ENCODE data around the gene CREBRF.
A peak's percentile ranks its signal among the peaks of the same experiment; 100 is the strongest.

The CREBRF gene

GRCh38 chr5:173078878-173079277 is 22.7 kb downstream of the CREBRF start:
- H3K4me3 ChIP-seq (ENCODE audit: low read depth, low read length) = no peak overlapping the region
- TF ChIP-seq, protein P1, sequence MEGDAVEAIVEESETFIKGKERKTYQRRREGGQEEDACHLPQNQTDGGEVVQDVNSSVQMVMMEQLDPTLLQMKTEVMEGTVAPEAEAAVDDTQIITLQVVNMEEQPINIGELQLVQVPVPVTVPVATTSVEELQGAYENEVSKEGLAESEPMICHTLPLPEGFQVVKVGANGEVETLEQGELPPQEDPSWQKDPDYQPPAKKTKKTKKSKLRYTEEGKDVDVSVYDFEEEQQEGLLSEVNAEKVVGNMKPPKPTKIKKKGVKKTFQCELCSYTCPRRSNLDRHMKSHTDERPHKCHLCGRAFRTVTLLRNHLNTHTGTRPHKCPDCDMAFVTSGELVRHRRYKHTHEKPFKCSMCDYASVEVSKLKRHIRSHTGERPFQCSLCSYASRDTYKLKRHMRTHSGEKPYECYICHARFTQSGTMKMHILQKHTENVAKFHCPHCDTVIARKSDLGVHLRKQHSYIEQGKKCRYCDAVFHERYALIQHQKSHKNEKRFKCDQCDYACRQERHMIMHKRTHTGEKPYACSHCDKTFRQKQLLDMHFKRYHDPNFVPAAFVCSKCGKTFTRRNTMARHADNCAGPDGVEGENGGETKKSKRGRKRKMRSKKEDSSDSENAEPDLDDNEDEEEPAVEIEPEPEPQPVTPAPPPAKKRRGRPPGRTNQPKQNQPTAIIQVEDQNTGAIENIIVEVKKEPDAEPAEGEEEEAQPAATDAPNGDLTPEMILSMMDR (conservative IDR thresholded peaks at IDR 0.05; ENCODE audit: low read depth, low read length) = no peak
- DNase-seq (ENCODE audit: low read depth) = no peak

- H3K4me3 ChIP-seq (ENCODE audit: low read depth, low read length) = no peak overlapping the region
- TF ChIP-seq, protein P1 (conservative IDR thresholded peaks at IDR 0.05; ENCODE audit: low read depth, low read length) = no peak
- DNase-seq (ENCODE audit: low read depth) = peak; percentile 41
These were observed 33.4 kb downstream of the CREBRF start for GRCh38 chr5:173089581-173089980.

DNA sequence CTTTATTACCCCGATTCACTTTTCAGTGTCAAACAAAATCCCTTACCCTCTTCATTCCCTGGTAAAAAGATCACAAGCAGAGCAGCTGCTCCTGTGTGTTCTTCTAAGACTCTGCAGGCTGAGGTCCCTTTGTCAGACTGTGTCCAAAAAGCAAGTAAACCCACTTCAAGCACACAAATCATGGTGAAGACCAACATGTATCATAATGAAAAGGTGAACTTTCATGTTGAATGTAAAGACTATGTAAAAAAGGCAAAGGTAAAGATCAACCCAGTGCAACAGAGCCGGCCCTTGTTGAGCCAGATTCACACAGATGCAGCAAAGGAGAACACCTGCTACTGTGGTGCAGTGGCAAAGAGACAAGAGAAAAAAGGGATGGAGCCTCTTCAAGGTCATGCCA is 34.5 kb downstream of the CREBRF start:
- H3K4me3 ChIP-seq (ENCODE audit: low read depth, low read length) = no peak overlapping the region
- TF ChIP-seq, protein P1 (conservative IDR thresholded peaks at IDR 0.05; ENCODE audit: low read depth, low read length) = no peak
- DNase-seq (ENCODE audit: low read depth) = no peak

- DNase-seq (ENCODE audit: low read depth) = no peak
- H3K4me3 ChIP-seq (ENCODE audit: low read depth, low read length) = no peak overlapping the region
- TF ChIP-seq, protein P1 (conservative IDR thresholded peaks at IDR 0.05; ENCODE audit: low read depth, low read length) = no peak
These were observed 35.8 kb downstream of the CREBRF start for GRCh38 chr5:173091981-173092380.

DNA sequence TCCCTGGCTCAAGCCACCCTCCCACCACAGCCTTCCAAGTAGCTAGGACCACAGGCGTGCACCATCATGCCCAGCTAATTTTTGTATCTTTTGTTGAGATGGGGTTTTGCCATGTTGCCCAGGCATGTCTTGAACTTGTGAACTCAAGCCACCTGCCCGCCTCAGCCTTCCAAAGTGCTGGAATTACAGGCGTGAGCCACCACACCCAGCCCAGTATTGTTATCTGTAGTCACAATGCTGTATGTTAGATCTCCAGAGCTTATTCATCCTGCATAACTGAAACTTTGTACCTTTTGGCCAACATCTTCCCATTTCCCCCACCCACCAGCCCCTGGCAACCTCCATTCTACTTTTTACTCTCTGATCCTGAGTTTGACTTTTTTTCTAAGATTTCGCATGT is 37.5 kb downstream of the CREBRF start:
- no peak overlapping the region for H3K4me3 ChIP-seq (ENCODE audit: low read depth, low read length)
- TF ChIP-seq, protein P1 (conservative IDR thresholded peaks at IDR 0.05; ENCODE audit: low read depth, low read length) = no peak
- DNase-seq (ENCODE audit: low read depth) = no peak

DNA sequence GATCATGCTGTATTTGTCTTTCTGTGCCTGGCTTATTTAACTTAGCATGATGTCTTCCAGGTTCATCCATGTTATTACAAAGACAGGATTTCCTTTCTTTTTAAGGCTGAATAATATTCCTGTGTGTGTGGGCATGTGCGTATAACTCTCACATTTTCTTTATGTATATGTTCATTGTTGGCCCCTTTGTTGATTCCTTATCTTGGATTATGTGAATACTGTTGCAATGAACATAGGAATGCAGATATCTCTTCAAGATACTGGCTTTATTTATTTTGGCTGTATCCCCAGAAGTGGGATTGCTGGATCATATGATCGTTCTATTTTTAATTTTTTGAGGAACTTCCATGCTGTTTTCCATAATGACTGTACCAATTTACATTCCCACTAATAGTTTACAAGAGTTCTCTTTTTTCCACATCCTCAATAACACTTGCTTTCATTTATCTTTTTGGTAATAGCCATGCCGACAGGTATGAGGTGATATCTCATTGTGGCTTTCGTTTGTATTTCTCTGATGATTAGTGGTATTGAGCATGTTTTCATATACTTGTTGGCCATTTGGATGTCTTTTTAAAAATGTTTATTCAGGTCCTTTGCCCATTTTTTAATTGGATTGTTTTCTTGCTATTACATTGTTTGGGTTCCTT is 38.0 kb downstream of the CREBRF start:
- peak; percentile 88 for DNase-seq (ENCODE audit: low read depth)
- H3K4me3 ChIP-seq (ENCODE audit: low read depth, low read length) = no peak overlapping the region
- TF ChIP-seq, protein P1 (conservative IDR thresholded peaks at IDR 0.05; ENCODE audit: low read depth, low read length) = no peak

GRCh38 chr5:173098787-173099186 is 42.6 kb downstream of the CREBRF start:
- H3K4me3 ChIP-seq (ENCODE audit: low read depth, low read length) = no peak overlapping the region
- TF ChIP-seq, protein P1 (conservative IDR thresholded peaks at IDR 0.05; ENCODE audit: low read depth, low read length) = no peak
- no peak for DNase-seq (ENCODE audit: low read depth)
